Cardiac muscle cell (in vitro differentiated cells and primary cell): ENCODE measurements around the gene LRRC32. TPM values are rescaled to one million over a fixed set of nuclear protein-coding genes. Genes with fewer than 3 reads are reported as not detected.

Experiments
- DNase-seq, 2 donors: peaks; one replicate each; pipeline versions ENCODE4 v3.0.0 to v3.0.0-alpha.2; 2010 to 2017; ENCODE audit warnings: low read depth in 1 of 2, low spot score in 1 of 2
- H3K27ac ChIP-seq: fragments of 200-600 bp; sonication (generic); 2 replicates; pipeline ENCODE4 v1.5.1; 2016
- H3K27me3 ChIP-seq: fragments of 200-600 bp; sonication (generic); 2 replicates; pipeline ENCODE4 v1.6.0; 2016; ENCODE audit warnings: control low read depth
- H3K36me3 ChIP-seq: fragments of 200-600 bp; sonication (generic); 2 replicates; pipeline ENCODE4 v1.5.1; 2016; ENCODE audit warnings: control low read depth
- H3K4me1 ChIP-seq: fragments of 200-600 bp; sonication (generic); 2 replicates; pipeline ENCODE4 v1.8.1; 2017; ENCODE audit warnings: low read depth, mild to moderate bottlenecking, mixed run types
- H3K4me3 ChIP-seq: fragments of 200-600 bp; sonication (generic); 2 replicates; pipeline ENCODE4 v1.5.1; 2016; ENCODE audit warnings: mild to moderate bottlenecking
- H3K9me3 ChIP-seq: fragments of 200-600 bp; sonication (generic); 2 replicates; pipeline ENCODE4 v1.5.1; 2017; ENCODE audit warnings: low read depth, mild to moderate bottlenecking, control low read depth
- CTCF ChIP-seq: IDR thresholded peaks from 2 replicates; pipeline ENCODE4 v1.5.1; 2012; ENCODE audit warnings: low read depth, mild to moderate bottlenecking, low read length
- polyA plus RNA-seq: library from polyadenylated mRNA; unstranded; fragments of >200 nt; fragmentation: Nextera tagmentation; extraction: Ambion mirVana; gene quantifications from 2 replicates; pipeline ENCODE4 v1.2.1, GENCODE V29; 2016
- total RNA-seq: library from RNA; depleted of rRNA; stranded (reverse); fragments of >200 nt; gene quantifications from 2 replicates; pipeline ENCODE4 v1.2.3, GENCODE V29; 2016

Gene LRRC32
- total and polyA plus RNA-seq, 2 experiments from 2014 or later, result 6.3 to 21.8 TPM

DNA sequence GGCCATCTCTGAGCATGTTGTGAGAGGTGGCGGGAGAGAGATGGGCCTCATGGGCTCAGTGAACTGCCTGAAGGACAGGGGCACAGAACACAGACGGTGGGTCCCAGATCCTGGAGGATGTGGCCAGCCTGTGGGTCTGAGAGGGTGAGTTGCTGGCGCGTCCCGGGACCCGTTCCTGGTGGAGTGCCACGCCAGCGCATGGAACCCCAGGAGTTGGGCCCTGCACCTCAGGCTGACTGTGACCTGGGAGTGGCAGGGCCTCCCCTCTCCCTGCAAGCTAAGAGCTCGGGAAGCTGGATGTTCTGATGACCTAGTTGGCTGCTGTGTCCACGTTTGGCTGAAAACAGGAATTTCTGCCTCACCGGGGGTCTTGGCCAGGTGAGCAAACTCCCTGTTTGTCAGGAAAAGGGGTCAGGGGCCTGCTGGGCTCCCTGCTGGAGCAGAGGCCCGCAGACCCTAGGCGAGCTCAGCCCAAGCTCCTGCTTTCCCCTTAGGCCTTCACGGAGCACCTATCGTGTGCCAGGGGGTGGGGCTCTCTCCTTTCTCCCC, 15.0 kb downstream of the LRRC32 start:
- no peak for DNase-seq
- H3K27ac ChIP-seq, result no peak overlapping the region

DNA sequence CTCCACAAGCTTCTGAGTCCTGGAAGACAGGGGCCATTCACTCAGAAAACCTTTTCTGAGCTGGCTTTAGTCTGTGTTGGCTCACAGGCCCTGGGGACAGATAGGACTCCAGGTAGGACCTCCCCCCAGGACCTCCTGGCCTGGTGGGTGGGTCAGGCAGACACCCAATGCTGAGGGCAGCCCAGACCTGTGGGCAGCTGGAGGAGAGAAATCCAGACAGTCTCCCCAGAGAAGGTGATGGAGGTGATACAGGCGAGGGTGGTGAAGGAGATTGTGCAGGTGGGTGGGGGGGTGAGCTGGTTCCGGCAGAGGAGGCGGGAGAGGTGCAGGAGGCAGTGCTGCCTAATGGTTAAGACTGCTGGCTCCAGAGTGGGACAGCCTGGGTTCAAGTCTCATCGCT, 15.6 kb downstream of the LRRC32 start:
- no peak for TF ChIP-seq CTCF
- DNase-seq, result no peak

More for the DNA sequence above, 15.0 kb downstream of the LRRC32 start:
- Histone ChIP-seq H3K4me3 (no peak overlapping the region), H3K4me1 (peaks cover 19% of the 10 kb centered on the region), H3K36me3 (no peaks in the 10 kb centered on the region), H3K9me3 (no peaks in the 10 kb centered on the region), H3K27me3 (no peaks in the 10 kb centered on the region)
- no peak for TF ChIP-seq CTCF

GRCh38 chr11:76654298-76654851, 16.2 kb downstream of the LRRC32 start:
- Histone ChIP-seq H3K4me1 (peaks cover 19% of the 10 kb centered on the region), H3K36me3 (no peaks in the 10 kb centered on the region), H3K27ac (peak overlapping the region; percentile 57), H3K9me3 (no peaks in the 10 kb centered on the region), H3K27me3 (no peaks in the 10 kb centered on the region), H3K4me3 (no peak overlapping the region)
- no peak for TF ChIP-seq CTCF
- peak in 1 of 2 donors; percentile 96 for DNase-seq

More for the DNA sequence above, 15.6 kb downstream of the LRRC32 start:
- Histone ChIP-seq H3K4me3 (no peak overlapping the region), H3K27me3 (no peaks in the 10 kb centered on the region), H3K36me3 (no peaks in the 10 kb centered on the region), H3K4me1 (peaks cover 19% of the 10 kb centered on the region), H3K27ac (peak overlapping the region; percentile 57), H3K9me3 (no peaks in the 10 kb centered on the region)

- H3K4me3 ChIP-seq, result no peak overlapping the region
- peak in 1 of 2 donors; percentile 98 for DNase-seq
- H3K4me1 ChIP-seq, result peaks cover 19% of the 10 kb centered on the region
- peak overlapping the region; percentile 57 for H3K27ac ChIP-seq
- no peaks in the 10 kb centered on the region for H3K36me3 ChIP-seq
- H3K27me3 ChIP-seq, result no peaks in the 10 kb centered on the region
- no peak for TF ChIP-seq CTCF
- H3K9me3 ChIP-seq, result no peaks in the 10 kb centered on the region
Measured at GRCh38 chr11:76653674-76654284, 16.8 kb downstream of the LRRC32 start.

DNA sequence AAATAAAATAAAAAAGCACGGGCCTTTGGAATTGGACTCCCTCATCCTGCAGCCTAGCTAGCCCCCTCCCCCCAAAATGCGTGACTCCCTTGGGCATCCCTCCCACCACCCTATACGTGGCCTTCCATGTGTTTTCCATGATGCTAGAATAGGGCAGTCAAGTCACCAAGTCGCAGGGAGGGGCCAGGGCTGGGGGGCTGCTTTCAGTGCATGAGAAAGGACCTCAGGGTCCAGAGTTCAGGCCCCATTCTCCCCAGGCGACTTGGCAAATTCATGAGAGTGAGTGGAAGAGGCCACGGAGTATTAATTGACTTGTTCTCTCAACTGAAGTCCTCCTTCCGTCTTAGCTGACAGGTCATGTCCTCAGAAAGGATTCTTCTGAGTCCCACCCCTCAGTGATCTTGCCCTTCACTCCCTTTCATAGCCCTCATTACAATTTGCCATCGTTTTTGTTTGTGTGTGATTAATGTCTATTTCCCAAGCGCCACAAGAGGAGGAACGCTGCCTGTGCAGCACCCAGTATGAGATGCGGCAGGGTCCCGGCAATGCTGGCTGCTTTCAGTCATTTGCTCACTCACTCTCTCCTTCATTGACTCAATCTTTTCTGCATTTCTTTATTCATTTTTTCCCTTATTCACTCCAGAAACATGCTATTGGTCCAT, 17.4 kb downstream of the LRRC32 start:
- H3K36me3 ChIP-seq, result no peaks in the 10 kb centered on the region
- no peak overlapping the region for H3K4me3 ChIP-seq
- H3K27me3 ChIP-seq, result no peaks in the 10 kb centered on the region
- TF ChIP-seq CTCF, result no peak
- H3K9me3 ChIP-seq, result no peaks in the 10 kb centered on the region
- H3K27ac ChIP-seq, result no peak overlapping the region
- H3K4me1 ChIP-seq, result peaks cover 19% of the 10 kb centered on the region
- DNase-seq, result no peak
